GM18508 (cell line): ENCODE measurements around the gene EPB41L4A.
"Not testable (repeated sequence)": the region's sequence is repeated elsewhere in the genome, so short reads cannot be mapped to it uniquely, and the experiment has no call there.

ENCODE experiments used
- ATAC-seq: cut with Tn5 transposase; IDR thresholded peaks from one replicate; pipeline ENCODE4 v1.9.1; 2021; ENCODE audit warnings: moderate number of reproducible peaks; ENCODE audit not compliant: insufficient read depth, unreplicated experiment

EPB41L4A gene

DNA sequence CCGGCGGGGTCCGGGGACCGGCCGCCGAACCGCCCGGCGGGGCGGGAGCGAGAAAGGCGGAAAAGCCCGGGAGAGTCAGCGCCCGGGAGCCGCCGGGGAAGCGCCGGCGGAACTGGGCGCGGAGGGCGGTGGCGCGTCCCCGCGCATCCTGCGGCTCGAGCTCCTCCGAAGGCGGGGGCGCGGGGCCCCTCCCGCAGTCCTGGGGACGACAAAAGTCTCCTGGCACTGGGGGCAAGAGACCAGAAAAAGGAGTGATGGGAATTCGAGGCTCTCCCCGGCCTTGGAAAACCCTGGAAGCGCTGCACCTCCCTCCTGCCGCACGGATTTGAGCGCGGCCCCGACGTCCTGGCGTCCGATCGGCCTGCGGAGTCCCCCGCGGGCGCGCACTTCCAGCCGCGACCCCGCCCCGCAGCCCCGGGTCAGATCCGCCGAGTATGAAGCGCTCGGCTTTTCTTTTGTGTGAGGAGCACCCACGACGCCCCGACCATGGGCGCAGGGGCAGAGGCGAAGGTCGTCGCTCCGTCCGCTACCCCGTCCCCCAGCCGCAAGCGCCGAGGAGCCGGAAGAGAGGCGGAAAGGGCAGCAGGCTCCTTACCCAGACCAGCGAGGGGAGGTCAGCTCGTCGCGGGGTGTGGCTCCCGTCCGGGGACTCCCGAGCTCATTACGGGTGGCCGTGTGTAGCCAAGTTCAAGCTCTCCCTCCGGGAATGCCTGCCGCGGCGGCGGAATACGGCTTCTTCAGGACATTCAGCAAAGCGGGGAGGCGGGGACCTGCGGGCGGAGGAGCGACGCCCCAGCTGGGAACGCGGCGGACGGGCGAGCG, at the start of gene EPB41L4A:
Gene EPB41L4A, minus strand, starts transcription at position 114 of the 822 bp plus-strand sequence. CDS start 238 bp downstream, outside the sequence.
- no peak for ATAC-seq

DNA sequence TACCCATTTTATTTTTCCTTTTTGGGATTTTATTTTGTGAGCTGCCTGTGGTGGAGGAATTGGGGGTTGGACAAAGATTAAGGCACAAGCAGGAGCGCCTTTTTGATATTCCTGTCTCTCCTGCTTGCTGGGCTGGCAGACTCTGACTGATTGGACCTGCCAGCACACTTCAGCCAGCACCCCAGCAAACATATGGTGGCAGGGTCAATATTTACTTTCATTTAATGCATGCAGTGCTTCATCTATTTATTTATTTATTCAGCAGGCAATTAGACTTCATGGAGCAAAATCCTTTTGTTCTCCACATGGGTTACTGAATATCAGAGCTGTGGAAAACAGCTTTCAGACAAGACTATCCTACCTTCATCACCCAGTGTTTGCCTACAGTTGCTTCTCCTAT, 48.4 kb upstream of the EPB41L4A start:
- ATAC-seq: no peak

DNA sequence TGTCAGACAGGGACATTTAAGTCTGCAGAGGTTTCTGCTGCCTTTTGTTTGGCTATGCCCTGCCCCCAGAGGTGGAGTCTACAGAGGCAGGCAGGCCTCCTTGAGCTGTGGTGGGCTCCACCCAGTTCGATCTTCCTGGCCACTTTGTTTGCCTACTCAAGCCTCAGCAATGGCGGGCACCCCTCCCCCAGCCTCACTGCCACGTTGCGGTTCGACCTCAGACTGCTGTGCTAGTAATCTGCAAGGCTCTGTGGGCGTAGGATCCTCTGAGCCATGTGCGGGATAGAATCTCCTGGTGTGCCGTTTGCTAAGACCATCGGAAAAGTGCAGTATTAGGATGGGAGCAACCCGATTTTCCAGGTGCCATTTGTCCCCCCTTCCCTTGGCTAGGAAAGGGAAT, 47.2 kb upstream of the EPB41L4A start:
- ATAC-seq: not testable (repeated sequence)

DNA sequence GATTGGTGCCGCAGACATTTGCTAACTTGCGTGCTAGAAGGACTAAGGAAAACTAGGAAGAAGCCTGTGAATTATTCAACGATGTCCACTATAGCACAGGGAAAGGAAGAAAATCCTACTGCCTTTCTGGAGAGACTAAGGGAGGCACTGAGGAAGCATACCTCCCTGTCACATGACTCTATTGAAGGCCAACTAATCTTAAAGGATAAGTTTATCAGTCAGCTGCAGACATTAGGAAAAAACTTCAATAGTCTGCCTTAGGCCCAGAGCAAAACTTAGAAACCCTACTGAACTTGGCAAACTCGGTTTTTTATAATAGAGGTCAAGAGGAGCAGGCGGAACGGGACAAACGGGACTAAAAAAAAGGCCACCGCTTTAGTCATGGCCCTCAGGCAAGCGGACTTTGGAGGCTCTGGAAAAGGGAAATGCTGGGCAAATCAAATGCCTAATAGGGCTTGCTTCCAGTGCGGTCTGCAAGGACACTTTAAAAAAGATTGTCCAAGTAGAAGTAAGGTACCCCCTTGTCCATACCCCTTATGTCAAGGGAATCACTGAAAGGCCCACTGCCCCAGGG, 28.2 kb upstream of the EPB41L4A start:
- not testable (repeated sequence) for ATAC-seq

- no peak for ATAC-seq
Observed at GRCh38 chr5:112445626-112446350, 26.7 kb upstream of the EPB41L4A start.

DNA sequence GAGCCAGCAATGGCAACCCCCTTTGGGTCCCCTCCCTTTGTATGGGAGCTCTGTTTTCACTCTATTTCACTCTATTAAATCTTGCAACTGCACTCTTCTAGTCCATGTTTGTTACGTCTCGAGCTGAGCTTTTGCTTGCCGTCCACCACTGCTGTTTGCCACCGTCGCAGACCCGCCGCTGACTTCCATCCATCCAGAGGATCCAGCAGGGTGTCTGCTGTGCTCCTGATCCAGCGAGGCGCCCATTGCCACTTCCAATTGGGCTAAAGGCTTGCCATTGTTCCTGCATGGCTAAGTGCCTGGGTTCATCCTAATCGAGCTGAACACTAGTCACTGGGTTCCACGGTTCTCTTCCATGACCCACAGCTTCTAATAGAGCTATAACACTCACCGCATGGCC, 24.9 kb upstream of the EPB41L4A start:
- not testable (repeated sequence) for ATAC-seq

- no peak for ATAC-seq
Observed at GRCh38 chr5:112440031-112440430, 21.0 kb upstream of the EPB41L4A start.

DNA sequence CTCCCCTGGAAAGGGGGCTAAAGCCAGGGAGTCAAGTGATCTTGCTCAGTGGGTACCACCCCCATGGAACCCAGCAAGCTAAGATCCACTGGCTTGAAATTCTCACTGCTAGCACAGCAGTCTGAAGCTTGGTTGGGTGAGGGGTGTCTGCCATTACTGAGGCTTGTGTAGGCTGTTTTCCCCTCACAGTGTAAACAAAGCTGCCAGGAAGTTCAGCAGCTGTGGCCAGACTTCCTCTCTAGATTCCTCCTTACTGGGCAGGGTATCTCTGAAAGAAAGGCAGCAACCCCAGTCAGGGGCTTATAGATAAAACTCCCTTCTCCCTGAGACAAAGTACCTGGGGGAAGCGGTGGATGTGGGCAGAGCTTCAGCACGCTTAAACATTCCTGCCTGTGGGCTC, 17.1 kb upstream of the EPB41L4A start:
- no peak for ATAC-seq

DNA sequence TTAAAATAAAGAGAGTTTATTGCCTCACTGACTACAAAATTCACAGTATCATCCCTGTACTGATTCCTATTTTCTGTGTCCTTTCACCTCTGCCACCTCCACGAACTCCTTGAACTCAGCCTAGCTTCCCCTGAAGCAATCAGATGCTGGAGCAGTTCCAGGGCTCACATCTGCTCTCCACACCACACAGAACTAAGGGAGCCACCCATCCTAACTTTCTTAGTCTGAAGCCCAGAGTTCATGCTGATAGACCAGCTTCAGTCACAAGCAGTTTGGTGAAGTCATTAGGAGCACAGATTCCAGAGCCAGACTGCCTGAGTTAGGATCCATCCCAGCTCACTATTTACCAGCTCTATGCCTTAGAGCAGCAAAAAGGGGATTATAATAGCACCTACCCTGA, 15.6 kb upstream of the EPB41L4A start:
- no peak for ATAC-seq

- not testable (repeated sequence) for ATAC-seq
Observed at GRCh38 chr5:112426202-112426601, 7.1 kb upstream of the EPB41L4A start.

DNA sequence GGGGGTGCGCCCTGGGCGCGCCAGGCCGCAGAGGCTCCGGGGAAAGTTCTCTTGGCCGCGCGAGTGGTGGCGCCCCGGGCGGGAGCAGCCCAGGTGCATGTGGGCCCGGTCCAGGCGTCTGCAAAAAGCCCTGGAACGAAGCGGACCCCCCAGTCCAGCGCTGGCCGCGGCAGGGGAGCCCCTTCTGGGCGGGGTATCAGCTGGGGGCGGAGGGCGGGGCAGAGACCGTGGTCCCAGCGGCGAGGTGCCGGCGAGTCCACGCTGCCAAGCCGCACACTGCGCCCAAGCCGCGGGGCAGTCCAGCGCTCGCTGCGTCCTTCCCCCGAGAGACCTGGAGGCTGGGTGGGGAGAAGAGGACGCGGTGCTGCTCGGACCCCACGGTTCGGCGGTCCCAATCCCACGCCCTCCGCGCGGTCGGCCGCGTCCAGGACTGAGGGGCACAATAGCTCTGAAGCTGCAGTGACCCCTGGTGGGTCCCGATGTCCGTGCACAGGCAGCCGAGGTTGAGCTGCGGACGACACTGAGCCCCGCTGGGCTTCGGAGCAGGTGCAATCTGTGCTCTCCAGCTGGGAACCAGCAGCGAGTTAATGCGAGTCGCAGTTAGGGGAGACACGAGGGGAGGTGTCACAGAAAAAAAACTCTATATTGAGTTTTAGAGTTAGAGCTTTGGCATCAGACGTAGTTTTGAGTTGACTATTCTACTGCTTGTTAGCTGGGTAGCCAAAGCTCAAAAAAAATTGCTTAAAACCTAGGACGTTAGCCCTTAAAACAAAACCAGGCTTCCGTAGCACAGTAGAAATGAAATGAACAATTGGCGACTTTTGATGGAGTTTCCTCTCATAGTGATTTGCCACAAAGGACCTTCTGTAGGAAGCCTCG, 1.1 kb upstream of the EPB41L4A start:
- peak; percentile 55 for ATAC-seq

DNA sequence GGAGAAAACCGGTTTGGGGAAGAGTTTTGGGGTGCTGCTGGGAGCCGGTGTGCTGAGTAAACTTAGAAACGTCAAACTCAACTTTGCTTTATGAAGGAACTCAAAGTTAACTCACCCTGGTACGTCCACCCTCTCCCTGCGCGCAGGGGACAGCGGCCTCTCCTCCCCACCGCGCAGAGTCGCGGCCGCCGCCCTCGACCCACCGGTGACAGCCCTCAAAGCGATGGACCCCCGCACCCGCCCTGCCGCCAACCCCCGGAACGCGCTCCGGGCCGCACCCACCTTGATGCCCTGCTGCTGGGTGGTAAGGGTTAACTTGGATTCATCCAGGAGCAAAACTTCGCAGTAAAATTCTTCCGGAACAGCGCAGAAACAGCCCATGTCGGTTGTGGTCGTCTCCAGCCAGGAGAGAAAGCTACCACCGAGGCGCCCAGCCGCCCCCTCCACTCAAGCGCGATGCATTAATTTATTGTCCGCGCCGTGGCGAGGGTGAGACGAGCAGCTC, 366 bp downstream of the EPB41L4A start:
- no peak for ATAC-seq

DNA sequence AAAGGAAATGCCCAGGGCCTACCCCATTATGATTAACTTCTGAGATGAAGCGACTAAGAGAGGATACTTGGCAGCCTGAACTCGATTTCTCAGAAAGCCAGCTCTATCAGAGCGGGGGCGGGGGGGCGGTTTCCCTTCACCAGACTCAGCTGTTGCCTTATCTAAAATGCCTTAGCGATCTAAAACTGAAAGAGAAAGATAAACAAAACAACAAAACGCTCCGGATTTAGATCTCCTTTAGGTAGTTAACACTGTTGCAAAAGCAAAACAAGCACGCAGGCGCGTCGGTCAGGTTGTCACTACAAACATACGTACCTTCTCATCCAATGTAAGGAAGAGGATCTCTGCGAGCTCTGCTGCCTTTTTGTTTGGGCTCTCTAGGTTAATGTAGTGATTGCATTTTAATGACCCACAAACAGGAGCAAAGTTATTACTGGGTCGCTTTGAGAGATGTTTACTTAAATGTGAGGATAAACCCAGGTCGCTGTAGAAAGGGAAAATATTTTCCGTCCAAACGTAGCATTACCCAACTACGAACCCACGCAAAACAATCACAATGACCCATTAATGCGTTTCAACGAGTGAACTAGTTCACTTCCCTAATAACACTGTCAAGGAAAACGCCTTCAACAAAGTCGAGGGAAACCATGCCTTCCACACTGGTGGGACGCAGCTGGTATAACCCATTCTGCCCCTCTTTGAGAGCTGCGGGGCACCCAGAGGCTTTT, 982 bp downstream of the EPB41L4A start:
- peak; percentile 37 for ATAC-seq

DNA sequence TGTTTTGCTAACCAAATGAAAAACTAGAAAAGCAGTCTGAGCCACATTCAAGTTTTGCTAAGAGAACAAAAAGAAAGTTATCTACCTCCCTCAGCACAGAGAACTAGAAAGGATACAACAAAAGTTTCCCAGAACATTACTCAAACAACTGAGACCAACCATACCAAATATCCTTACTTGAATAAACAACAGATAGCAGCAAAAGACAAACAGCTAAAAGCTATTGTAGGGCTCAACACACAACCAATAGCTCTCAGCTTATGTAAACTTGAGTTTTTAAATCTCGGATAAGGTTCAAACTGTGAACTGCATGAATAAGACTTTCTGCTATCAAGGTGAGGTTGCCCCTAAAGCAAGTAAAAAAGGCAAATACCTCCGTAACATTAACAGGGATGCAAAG, 3.5 kb downstream of the EPB41L4A start:
- no peak for ATAC-seq

DNA sequence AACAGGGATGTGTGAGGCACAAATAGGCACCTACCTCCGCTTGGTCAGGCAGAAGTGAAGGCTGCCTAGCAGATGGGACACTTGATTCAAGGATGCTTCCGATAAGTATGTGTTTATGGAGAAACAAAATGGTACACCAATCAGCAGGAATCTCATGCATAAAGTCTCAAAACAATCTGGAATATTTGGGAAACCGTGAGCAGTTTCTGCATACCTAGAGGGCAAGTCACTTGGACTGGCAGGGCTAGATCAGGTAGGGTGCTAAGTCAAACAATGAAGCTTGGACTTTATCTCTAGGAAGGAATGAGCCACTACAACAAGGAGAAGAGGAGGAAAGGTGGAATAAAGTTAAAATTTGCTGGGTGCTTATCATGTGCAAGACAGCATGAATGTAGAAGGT, 5.5 kb downstream of the EPB41L4A start:
- no peak for ATAC-seq

- ATAC-seq: no peak
Observed at GRCh38 chr5:112412346-112412745, 6.7 kb downstream of the EPB41L4A start.

- ATAC-seq: no peak
Observed at GRCh38 chr5:112411903-112412302, 7.2 kb downstream of the EPB41L4A start.

- ATAC-seq: no peak
Observed at GRCh38 chr5:112407666-112408065, 11.4 kb downstream of the EPB41L4A start.

DNA sequence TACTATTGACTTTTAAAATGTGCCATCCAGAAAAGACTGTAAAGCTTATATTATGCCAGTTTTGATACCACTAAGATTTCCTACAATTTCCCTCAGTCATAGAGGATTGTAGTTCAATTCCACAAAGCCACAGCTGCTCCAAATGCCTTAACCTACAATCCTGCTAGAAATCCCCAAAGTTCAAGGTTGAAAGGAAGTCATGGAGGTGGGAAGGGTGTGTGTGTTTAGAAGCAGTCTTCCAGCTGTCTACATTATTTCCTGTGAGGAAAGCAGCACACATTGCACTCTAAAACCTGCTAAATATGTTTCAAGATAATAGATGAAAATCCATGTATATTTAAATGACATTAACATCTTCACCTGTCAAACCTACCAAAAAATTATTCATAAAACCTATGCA, 11.8 kb downstream of the EPB41L4A start:
- ATAC-seq: no peak
